WTC11 (cell line): Measurements from ENCODE around the gene DALRD3. TPM values are rescaled to one million over a fixed set of nuclear protein-coding genes. Genes with fewer than 3 reads are reported as not detected.

Source experiments
- ATF1 ChIP-seq: sonication (generic); formaldehyde crosslinking; IDR thresholded peaks from 2 replicates; pipeline ENCODE4 v1.8.1; 2023; ENCODE audit warnings: mild to moderate bottlenecking, moderate library complexity, missing genetic modification reagents
- ATF3 ChIP-seq: sonication (generic); formaldehyde crosslinking; conservative IDR thresholded peaks from 2 replicates; pipeline ENCODE4 v1.8.1; 2022; ENCODE audit warnings: mild to moderate bottlenecking, missing genetic modification reagents
- CBFB ChIP-seq: sonication (generic); formaldehyde crosslinking; IDR thresholded peaks from 2 replicates; pipeline ENCODE4 v1.8.1; 2022; ENCODE audit warnings: mild to moderate bottlenecking, low read depth, missing genetic modification reagents
- CREB1 ChIP-seq: sonication (generic); formaldehyde crosslinking; IDR thresholded peaks from 2 replicates; pipeline ENCODE4 v1.8.0; 2023; ENCODE audit warnings: mild to moderate bottlenecking, missing genetic modification reagents
- CREM ChIP-seq: sonication (generic); formaldehyde crosslinking; IDR thresholded peaks from 2 replicates; pipeline ENCODE4 v1.8.1; 2022; ENCODE audit warnings: mild to moderate bottlenecking, missing genetic modification reagents, moderate library complexity
- E2F1 ChIP-seq: sonication (generic); formaldehyde crosslinking; IDR thresholded peaks from 2 replicates; pipeline ENCODE4 v1.8.0; 2022; ENCODE audit warnings: mild to moderate bottlenecking, missing genetic modification reagents
- ELF4 ChIP-seq: sonication (generic); formaldehyde crosslinking; IDR thresholded peaks from 2 replicates; pipeline ENCODE4 v1.8.1; 2022; ENCODE audit warnings: low read depth, mild to moderate bottlenecking, moderate library complexity, missing genetic modification reagents
- ESRRA ChIP-seq: sonication (generic); formaldehyde crosslinking; IDR thresholded peaks from 2 replicates; pipeline ENCODE4 v1.8.1; 2022; ENCODE audit warnings: mild to moderate bottlenecking, missing genetic modification reagents, borderline replicate concordance
- FOXJ3 ChIP-seq: sonication (generic); formaldehyde crosslinking; IDR thresholded peaks from 2 replicates; pipeline ENCODE4 v1.9.0; 2021; ENCODE audit warnings: missing genetic modification reagents, mild to moderate bottlenecking, borderline replicate concordance
- HMGA2 ChIP-seq: fragments of 250-450 bp; sonication (Bioruptor Pico); IDR thresholded peaks from 2 replicates; pipeline ENCODE4 v1.4.0; 2021; ENCODE audit warnings: mild to moderate bottlenecking, moderate library complexity
- NFATC4 ChIP-seq: fragments of 250-450 bp; sonication (Bioruptor Pico); IDR thresholded peaks from 2 replicates; pipeline ENCODE4 v1.9.0; 2021; ENCODE audit warnings: mild to moderate bottlenecking
- NFE2L1 ChIP-seq: sonication (generic); formaldehyde crosslinking; IDR thresholded peaks from 2 replicates; pipeline ENCODE4 v1.8.1; 2023; ENCODE audit warnings: missing genetic modification reagents
- NFYB ChIP-seq: sonication (generic); formaldehyde crosslinking; conservative IDR thresholded peaks from 2 replicates; pipeline ENCODE4 v1.8.0; 2022; ENCODE audit warnings: low read depth, missing genetic modification reagents
- OVOL2 ChIP-seq: fragments of 250-450 bp; sonication (Bioruptor Pico); IDR thresholded peaks from 2 replicates; pipeline ENCODE4 v1.9.0; 2021; ENCODE audit warnings: mild to moderate bottlenecking, borderline replicate concordance
- PREB ChIP-seq: sonication (generic); formaldehyde crosslinking; IDR thresholded peaks from 2 replicates; pipeline ENCODE4 v1.8.1; 2022; ENCODE audit warnings: mild to moderate bottlenecking, missing genetic modification reagents, moderate library complexity, borderline replicate concordance
- SMAD3 ChIP-seq: sonication (generic); formaldehyde crosslinking; IDR thresholded peaks from 2 replicates; pipeline ENCODE4 v1.8.0; 2022; ENCODE audit warnings: missing genetic modification reagents, mild to moderate bottlenecking, borderline replicate concordance
- SOX15 ChIP-seq: fragments of 250-450 bp; sonication (Bioruptor Pico); IDR thresholded peaks from 2 replicates; pipeline ENCODE4 v1.9.0; 2021; ENCODE audit warnings: mild to moderate bottlenecking
- TP53 ChIP-seq: sonication (generic); formaldehyde crosslinking; IDR thresholded peaks from 2 replicates; pipeline ENCODE4 v1.8.1; 2023; ENCODE audit warnings: mild to moderate bottlenecking, missing genetic modification reagents
- ZNF121 ChIP-seq: sonication (generic); formaldehyde crosslinking; IDR thresholded peaks from 2 replicates; pipeline ENCODE4 v1.8.0; 2023; ENCODE audit warnings: missing genetic modification reagents
- ZNF219 ChIP-seq: sonication (generic); formaldehyde crosslinking; IDR thresholded peaks from 2 replicates; pipeline ENCODE4 v1.8.0; 2023; ENCODE audit warnings: missing genetic modification reagents, mild to moderate bottlenecking, borderline replicate concordance
- ZNF232 ChIP-seq: sonication (generic); formaldehyde crosslinking; IDR thresholded peaks from 2 replicates; pipeline ENCODE4 v1.8.0; 2022; ENCODE audit warnings: mild to moderate bottlenecking, missing genetic modification reagents
- ZNF263 ChIP-seq: sonication (generic); formaldehyde crosslinking; IDR thresholded peaks from 2 replicates; pipeline ENCODE4 v1.8.1; 2022; ENCODE audit warnings: low read depth, mild to moderate bottlenecking, moderate library complexity, missing genetic modification reagents
- total RNA-seq: library from RNA; stranded (reverse); gene quantifications from 3 replicates; pipeline ENCODE4 v1.2.3, GENCODE V29; 2021
- TF ChIP-seq, protein P1 (sequence below): sonication (generic); formaldehyde crosslinking; IDR thresholded peaks from 2 replicates; pipeline ENCODE4 v1.8.0; 2023; ENCODE audit warnings: mild to moderate bottlenecking, missing genetic modification reagents
- TF ChIP-seq, protein P2 (sequence below): sonication (generic); formaldehyde crosslinking; IDR thresholded peaks from 2 replicates; pipeline ENCODE4 v1.8.0; 2023; ENCODE audit warnings: missing genetic modification reagents, mild to moderate bottlenecking, borderline replicate concordance
- TF ChIP-seq, protein P3 (sequence below): sonication (generic); formaldehyde crosslinking; IDR thresholded peaks from 2 replicates; pipeline ENCODE4 v1.8.1; 2023; ENCODE audit warnings: mild to moderate bottlenecking, missing genetic modification reagents, moderate library complexity
- TF ChIP-seq, protein P4 (sequence below): fragments of 250-450 bp; sonication (Bioruptor Pico); IDR thresholded peaks from 2 replicates; pipeline ENCODE4 v1.8.0; 2021; ENCODE audit warnings: mild to moderate bottlenecking
- TF ChIP-seq, protein P5 (sequence below): sonication (generic); formaldehyde crosslinking; IDR thresholded peaks from 2 replicates; pipeline ENCODE4 v1.8.1; 2022; ENCODE audit warnings: low read depth, mild to moderate bottlenecking, moderate library complexity, missing genetic modification reagents, borderline replicate concordance

DALRD3 gene
- total RNA-seq, 1 experiment from 2014 or later = 41.4 TPM

- TF ChIP-seq NFATC4 (CRISPR knock-in tag) (0 out of 2 replicates have a peak, but pooled peaks have one; percentile 24), ZNF121 (CRISPR knock-in tag) (no peak), CREB1 (CRISPR knock-in tag) (no peak), ATF1 (CRISPR knock-in tag) (no peak), OVOL2 (CRISPR knock-in tag) (no peak), ELF4 (CRISPR knock-in tag) (no peak), NFE2L1 (CRISPR knock-in tag) (0 out of 2 replicates have a peak, but pooled peaks have one; percentile 57), CBFB (no peak), PREB (CRISPR knock-in tag) (no peak), E2F1 (CRISPR knock-in tag) (peak; percentile 75; the same call in 1 of the 2 replicates), ZNF232 (CRISPR knock-in tag) (no peak), ZNF263 (CRISPR knock-in tag) (no peak), FOXJ3 (CRISPR knock-in tag) (no peak), HMGA2 (CRISPR knock-in tag) (no peak), NFYB (CRISPR knock-in tag) (no peak; the same call in 1 of the 2 replicates), CREM (CRISPR knock-in tag) (0 out of 2 replicates have a peak, but pooled peaks have one; percentile 35), ZNF219 (CRISPR knock-in tag) (no peak), TP53 (CRISPR knock-in tag) (no peak), SOX15 (CRISPR knock-in tag) (no peak), ATF3 (no peak), SMAD3 (CRISPR knock-in tag) (peak; percentile 53; the same call in 1 of the 2 replicates), ESRRA (no peak)
- TF ChIP-seq, protein P1, sequence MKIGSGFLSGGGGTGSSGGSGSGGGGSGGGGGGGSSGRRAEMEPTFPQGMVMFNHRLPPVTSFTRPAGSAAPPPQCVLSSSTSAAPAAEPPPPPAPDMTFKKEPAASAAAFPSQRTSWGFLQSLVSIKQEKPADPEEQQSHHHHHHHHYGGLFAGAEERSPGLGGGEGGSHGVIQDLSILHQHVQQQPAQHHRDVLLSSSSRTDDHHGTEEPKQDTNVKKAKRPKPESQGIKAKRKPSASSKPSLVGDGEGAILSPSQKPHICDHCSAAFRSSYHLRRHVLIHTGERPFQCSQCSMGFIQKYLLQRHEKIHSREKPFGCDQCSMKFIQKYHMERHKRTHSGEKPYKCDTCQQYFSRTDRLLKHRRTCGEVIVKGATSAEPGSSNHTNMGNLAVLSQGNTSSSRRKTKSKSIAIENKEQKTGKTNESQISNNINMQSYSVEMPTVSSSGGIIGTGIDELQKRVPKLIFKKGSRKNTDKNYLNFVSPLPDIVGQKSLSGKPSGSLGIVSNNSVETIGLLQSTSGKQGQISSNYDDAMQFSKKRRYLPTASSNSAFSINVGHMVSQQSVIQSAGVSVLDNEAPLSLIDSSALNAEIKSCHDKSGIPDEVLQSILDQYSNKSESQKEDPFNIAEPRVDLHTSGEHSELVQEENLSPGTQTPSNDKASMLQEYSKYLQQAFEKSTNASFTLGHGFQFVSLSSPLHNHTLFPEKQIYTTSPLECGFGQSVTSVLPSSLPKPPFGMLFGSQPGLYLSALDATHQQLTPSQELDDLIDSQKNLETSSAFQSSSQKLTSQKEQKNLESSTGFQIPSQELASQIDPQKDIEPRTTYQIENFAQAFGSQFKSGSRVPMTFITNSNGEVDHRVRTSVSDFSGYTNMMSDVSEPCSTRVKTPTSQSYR (CRISPR knock-in tag) = 0 out of 2 replicates have a peak, but pooled peaks have one; percentile 41
- TF ChIP-seq, protein P2, sequence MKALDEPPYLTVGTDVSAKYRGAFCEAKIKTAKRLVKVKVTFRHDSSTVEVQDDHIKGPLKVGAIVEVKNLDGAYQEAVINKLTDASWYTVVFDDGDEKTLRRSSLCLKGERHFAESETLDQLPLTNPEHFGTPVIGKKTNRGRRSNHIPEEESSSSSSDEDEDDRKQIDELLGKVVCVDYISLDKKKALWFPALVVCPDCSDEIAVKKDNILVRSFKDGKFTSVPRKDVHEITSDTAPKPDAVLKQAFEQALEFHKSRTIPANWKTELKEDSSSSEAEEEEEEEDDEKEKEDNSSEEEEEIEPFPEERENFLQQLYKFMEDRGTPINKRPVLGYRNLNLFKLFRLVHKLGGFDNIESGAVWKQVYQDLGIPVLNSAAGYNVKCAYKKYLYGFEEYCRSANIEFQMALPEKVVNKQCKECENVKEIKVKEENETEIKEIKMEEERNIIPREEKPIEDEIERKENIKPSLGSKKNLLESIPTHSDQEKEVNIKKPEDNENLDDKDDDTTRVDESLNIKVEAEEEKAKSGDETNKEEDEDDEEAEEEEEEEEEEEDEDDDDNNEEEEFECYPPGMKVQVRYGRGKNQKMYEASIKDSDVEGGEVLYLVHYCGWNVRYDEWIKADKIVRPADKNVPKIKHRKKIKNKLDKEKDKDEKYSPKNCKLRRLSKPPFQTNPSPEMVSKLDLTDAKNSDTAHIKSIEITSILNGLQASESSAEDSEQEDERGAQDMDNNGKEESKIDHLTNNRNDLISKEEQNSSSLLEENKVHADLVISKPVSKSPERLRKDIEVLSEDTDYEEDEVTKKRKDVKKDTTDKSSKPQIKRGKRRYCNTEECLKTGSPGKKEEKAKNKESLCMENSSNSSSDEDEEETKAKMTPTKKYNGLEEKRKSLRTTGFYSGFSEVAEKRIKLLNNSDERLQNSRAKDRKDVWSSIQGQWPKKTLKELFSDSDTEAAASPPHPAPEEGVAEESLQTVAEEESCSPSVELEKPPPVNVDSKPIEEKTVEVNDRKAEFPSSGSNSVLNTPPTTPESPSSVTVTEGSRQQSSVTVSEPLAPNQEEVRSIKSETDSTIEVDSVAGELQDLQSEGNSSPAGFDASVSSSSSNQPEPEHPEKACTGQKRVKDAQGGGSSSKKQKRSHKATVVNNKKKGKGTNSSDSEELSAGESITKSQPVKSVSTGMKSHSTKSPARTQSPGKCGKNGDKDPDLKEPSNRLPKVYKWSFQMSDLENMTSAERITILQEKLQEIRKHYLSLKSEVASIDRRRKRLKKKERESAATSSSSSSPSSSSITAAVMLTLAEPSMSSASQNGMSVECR = no peak; the same call in 1 of the 2 replicates
- TF ChIP-seq, protein P3, sequence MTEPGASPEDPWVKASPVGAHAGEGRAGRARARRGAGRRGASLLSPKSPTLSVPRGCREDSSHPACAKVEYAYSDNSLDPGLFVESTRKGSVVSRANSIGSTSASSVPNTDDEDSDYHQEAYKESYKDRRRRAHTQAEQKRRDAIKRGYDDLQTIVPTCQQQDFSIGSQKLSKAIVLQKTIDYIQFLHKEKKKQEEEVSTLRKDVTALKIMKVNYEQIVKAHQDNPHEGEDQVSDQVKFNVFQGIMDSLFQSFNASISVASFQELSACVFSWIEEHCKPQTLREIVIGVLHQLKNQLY (CRISPR knock-in tag) = no peak
- TF ChIP-seq, protein P4, sequence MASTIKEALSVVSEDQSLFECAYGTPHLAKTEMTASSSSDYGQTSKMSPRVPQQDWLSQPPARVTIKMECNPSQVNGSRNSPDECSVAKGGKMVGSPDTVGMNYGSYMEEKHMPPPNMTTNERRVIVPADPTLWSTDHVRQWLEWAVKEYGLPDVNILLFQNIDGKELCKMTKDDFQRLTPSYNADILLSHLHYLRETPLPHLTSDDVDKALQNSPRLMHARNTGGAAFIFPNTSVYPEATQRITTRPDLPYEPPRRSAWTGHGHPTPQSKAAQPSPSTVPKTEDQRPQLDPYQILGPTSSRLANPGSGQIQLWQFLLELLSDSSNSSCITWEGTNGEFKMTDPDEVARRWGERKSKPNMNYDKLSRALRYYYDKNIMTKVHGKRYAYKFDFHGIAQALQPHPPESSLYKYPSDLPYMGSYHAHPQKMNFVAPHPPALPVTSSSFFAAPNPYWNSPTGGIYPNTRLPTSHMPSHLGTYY (CRISPR knock-in tag) = no peak
- TF ChIP-seq, protein P5, sequence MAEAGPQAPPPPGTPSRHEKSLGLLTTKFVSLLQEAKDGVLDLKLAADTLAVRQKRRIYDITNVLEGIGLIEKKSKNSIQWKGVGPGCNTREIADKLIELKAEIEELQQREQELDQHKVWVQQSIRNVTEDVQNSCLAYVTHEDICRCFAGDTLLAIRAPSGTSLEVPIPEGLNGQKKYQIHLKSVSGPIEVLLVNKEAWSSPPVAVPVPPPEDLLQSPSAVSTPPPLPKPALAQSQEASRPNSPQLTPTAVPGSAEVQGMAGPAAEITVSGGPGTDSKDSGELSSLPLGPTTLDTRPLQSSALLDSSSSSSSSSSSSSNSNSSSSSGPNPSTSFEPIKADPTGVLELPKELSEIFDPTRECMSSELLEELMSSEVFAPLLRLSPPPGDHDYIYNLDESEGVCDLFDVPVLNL (CRISPR knock-in tag) = no peak
These were observed 2.9 kb upstream of the DALRD3 start (continued) for GRCh38 chr3:49021213-49021812.
